HepG2 (cell line): ENCODE results near the gene FOXRED2. TPM values are rescaled to one million over a fixed set of nuclear protein-coding genes. Genes with fewer than 3 reads are reported as not detected.

Experiments
- ARNTL ChIP-seq: sonication (generic); formaldehyde crosslinking; IDR thresholded peaks from 2 replicates; pipeline ENCODE4 v1.4.0; 2020; ENCODE audit warnings: mild to moderate bottlenecking, missing genetic modification reagents
- CC2D1A ChIP-seq: sonication (generic); formaldehyde crosslinking; IDR thresholded peaks from 2 replicates; pipeline ENCODE4 v1.8.1; 2023; ENCODE audit warnings: mild to moderate bottlenecking, missing genetic modification reagents
- DMTF1 ChIP-seq: sonication (generic); formaldehyde crosslinking; IDR thresholded peaks from 2 replicates; pipeline ENCODE4 v1.4.0; 2020; ENCODE audit warnings: mild to moderate bottlenecking, missing genetic modification reagents
- JARID2 ChIP-seq: sonication (generic); formaldehyde crosslinking; IDR thresholded peaks from 2 replicates; pipeline ENCODE4 v1.8.1; 2023; ENCODE audit warnings: missing genetic modification reagents, inconsistent platforms; ENCODE audit not compliant: insufficient replicate concordance
- JDP2 ChIP-seq: sonication (generic); formaldehyde crosslinking; IDR thresholded peaks from 2 replicates; pipeline ENCODE4 v1.8.1; 2022; ENCODE audit warnings: missing genetic modification reagents, borderline replicate concordance
- KMT2B ChIP-seq: IDR thresholded peaks from 2 replicates; pipeline ENCODE4 v1.6.1; 2016; ENCODE audit warnings: missing genetic modification reagents, missing compliant biosample characterization
- MEF2D ChIP-seq: sonication (generic); formaldehyde crosslinking; IDR thresholded peaks from 2 replicates; pipeline ENCODE4 v1.5.1; 2020; ENCODE audit warnings: mild to moderate bottlenecking, missing genetic modification reagents
- MTA1 ChIP-seq: sonication (generic); formaldehyde crosslinking; IDR thresholded peaks from 2 replicates; pipeline ENCODE4 v1.4.0; 2020; ENCODE audit warnings: missing genetic modification reagents, mild to moderate bottlenecking, borderline replicate concordance
- NFE2L2 ChIP-seq: fragments of 150-350 bp; IDR thresholded peaks from 2 replicates; pipeline ENCODE4 v1.6.1; 2014; ENCODE audit warnings: low read length
- RFX3 ChIP-seq: IDR thresholded peaks from 2 replicates; pipeline ENCODE4 v1.6.1; 2016; ENCODE audit warnings: missing biosample characterization, missing genetic modification reagents
- TBX2 ChIP-seq: sonication (generic); formaldehyde crosslinking; IDR thresholded peaks from 2 replicates; pipeline ENCODE4 v1.5.0; 2020; ENCODE audit warnings: missing genetic modification reagents, mild to moderate bottlenecking, borderline replicate concordance
- ZBTB8A ChIP-seq: sonication (generic); formaldehyde crosslinking; IDR thresholded peaks from 2 replicates; pipeline ENCODE4 v1.4.0; 2020; ENCODE audit warnings: mild to moderate bottlenecking, low read depth, missing genetic modification reagents, borderline replicate concordance
- ZNF17 ChIP-seq: sonication (generic); formaldehyde crosslinking; IDR thresholded peaks from 2 replicates; pipeline ENCODE4 v1.5.0; 2020; ENCODE audit warnings: mild to moderate bottlenecking, missing genetic modification reagents
- ZNF230 ChIP-seq: sonication (generic); formaldehyde crosslinking; IDR thresholded peaks from 2 replicates; pipeline ENCODE4 v1.4.0; 2020; ENCODE audit warnings: mild to moderate bottlenecking, missing genetic modification reagents
- ZNF235 ChIP-seq: sonication (generic); formaldehyde crosslinking; IDR thresholded peaks from 2 replicates; pipeline ENCODE4 v1.8.1; 2023; ENCODE audit warnings: mild to moderate bottlenecking, missing genetic modification reagents, borderline replicate concordance
- ZNF496 ChIP-seq: sonication (generic); formaldehyde crosslinking; IDR thresholded peaks from 2 replicates; pipeline ENCODE4 v1.8.1; 2023; ENCODE audit warnings: mild to moderate bottlenecking, moderate library complexity, missing genetic modification reagents; ENCODE audit not compliant: insufficient replicate concordance
- ZNF597 ChIP-seq: sonication (generic); formaldehyde crosslinking; IDR thresholded peaks from 2 replicates; pipeline ENCODE4 v1.5.0; 2020; ENCODE audit warnings: missing genetic modification reagents
- ZNF609 ChIP-seq: sonication (generic); formaldehyde crosslinking; IDR thresholded peaks from 2 replicates; pipeline ENCODE4 v1.4.0; 2020; ENCODE audit warnings: mild to moderate bottlenecking, missing genetic modification reagents, borderline replicate concordance
- ZNF75D ChIP-seq: sonication (generic); formaldehyde crosslinking; IDR thresholded peaks from 2 replicates; pipeline ENCODE4 v1.8.1; 2023; ENCODE audit warnings: missing genetic modification reagents, mild to moderate bottlenecking, borderline replicate concordance
- polyA plus RNA-seq, 8 experiments: library from polyadenylated mRNA; depleted of rRNA in 3 of 8; stranded (reverse) in 7 of 8; unstranded in 1 of 8; fragments of >200 nt; fragmentation: Illumina TruSeq in 4 of 8; extraction: Trizol in 4 of 8; gene quantifications; 2 replicates each; pipeline versions ENCODE4 v1.2.1 to v1.2.3, GENCODE V29; 2011 to 2016; ENCODE audit warnings: low read depth in 4 of 8, missing spikeins in 1 of 8, mixed read lengths in 1 of 8; ENCODE audit not compliant: insufficient read depth in 1 of 8
- total RNA-seq, 5 experiments: library from RNA; depleted of rRNA; stranded (reverse); fragments of >200 nt; fragmentation: Illumina TruSeq; extraction: Trizol; gene quantifications; 2 replicates each; pipeline ENCODE4 v1.2.3, GENCODE V29; 2016; ENCODE audit warnings: low read depth in 1 of 5

FOXRED2 gene
- total and polyA plus RNA-seq, 2 of the 13 experiments (the other 11 are each of a cell fraction or from before 2014, with no cell fraction given), result 9.3 to 28.1 TPM

- TF ChIP-seq ZNF235 (CRISPR knock-in tag), result no peak
- TF ChIP-seq ZNF496 (CRISPR knock-in tag), result no peak
- no peak for TF ChIP-seq TBX2
- no peak for TF ChIP-seq ZNF75D
- TF ChIP-seq ZBTB8A, result no peak
- no peak for TF ChIP-seq ZNF17 (CRISPR knock-in tag)
- no peak for TF ChIP-seq ZNF609
- TF ChIP-seq ARNTL (CRISPR knock-in tag), result no peak
- TF ChIP-seq NFE2L2, result no peak
- TF ChIP-seq ZNF597, result no peak
- no peak for TF ChIP-seq CC2D1A (CRISPR knock-in tag)
- no peak for TF ChIP-seq KMT2B (CRISPR knock-in tag)
- TF ChIP-seq RFX3 (CRISPR knock-in tag), result no peak
- no peak for TF ChIP-seq DMTF1 (CRISPR knock-in tag)
- TF ChIP-seq JDP2 (CRISPR knock-in tag), result no peak
- TF ChIP-seq JARID2 (CRISPR knock-in tag), result no peak
- TF ChIP-seq ZNF230 (CRISPR knock-in tag), result no peak
- no peak for TF ChIP-seq MTA1 (CRISPR knock-in tag)
- TF ChIP-seq MEF2D, result no peak
- TF ChIP-seq, all 625 proteins: peak for 6
Measured at GRCh38 chr22:36510966-36511881, 4.4 kb upstream of the FOXRED2 start (continued).
